Memory B cell (primary cell): ENCODE measurements around the gene DSC2.
"Not testable (repeated sequence)": the region's sequence is repeated elsewhere in the genome, so short reads cannot be mapped to it uniquely, and the experiment has no call there.

ENCODE experiments used
- ATAC-seq: fragments of 150-1000 bp; cut with Tn5 transposase; 2 replicates; pipeline ENCODE4 v1.10.0; 2021; ENCODE audit warnings: low read depth, mild to moderate bottlenecking, moderate library complexity
- DNase-seq, 2 donors: peaks; one replicate each; pipeline ENCODE4 v3.0.0; 2022; ENCODE audit warnings: low spot score in 2 of 2
- H3K27ac Mint-ChIP-seq: one replicate; pipeline ENCODE4 v1.8.0; 2022; ENCODE audit warnings: mild to moderate bottlenecking, moderate library complexity, mixed read lengths
- H3K27me3 Mint-ChIP-seq: one replicate; pipeline ENCODE4 v1.8.0; 2022; ENCODE audit warnings: mixed read lengths
- H3K36me3 Mint-ChIP-seq: one replicate; pipeline ENCODE4 v1.8.0; 2022; ENCODE audit warnings: mild to moderate bottlenecking, mixed read lengths
- H3K4me1 Mint-ChIP-seq: one replicate; pipeline ENCODE4 v1.8.0; 2022; ENCODE audit warnings: mixed read lengths
- H3K4me3 Mint-ChIP-seq: one replicate; pipeline ENCODE4 v1.8.0; 2022; ENCODE audit warnings: mild to moderate bottlenecking, moderate library complexity, mixed read lengths
- H3K9me3 Mint-ChIP-seq: one replicate; pipeline ENCODE4 v1.8.0; 2022; ENCODE audit warnings: mixed read lengths

DSC2 gene

GRCh38 chr18:31044926-31045325 is 57.3 kb downstream of the DSC2 start:
- peaks cover 3% of the 10 kb centered on the region for H3K36me3 Mint-ChIP-seq
- peaks cover 2% of the 10 kb centered on the region for H3K9me3 Mint-ChIP-seq
- peaks cover 4% of the 10 kb centered on the region for H3K27me3 Mint-ChIP-seq
- H3K27ac Mint-ChIP-seq = no peak overlapping the region
- H3K4me1 Mint-ChIP-seq = no peaks in the 10 kb centered on the region
- H3K4me3 Mint-ChIP-seq = no peak overlapping the region
- ATAC-seq = no peak
- no peak for DNase-seq

- Mint-ChIP-seq H3K36me3 (peaks cover 3% of the 10 kb centered on the region), H3K4me3 (no peak overlapping the region), H3K27ac (no peak overlapping the region), H3K4me1 (no peaks in the 10 kb centered on the region), H3K27me3 (peaks cover 4% of the 10 kb centered on the region), H3K9me3 (peaks cover 2% of the 10 kb centered on the region)
- DNase-seq = no peak
- no peak for ATAC-seq
Measured at GRCh38 chr18:31043709-31044108, 58.5 kb downstream of the DSC2 start.

GRCh38 chr18:31042406-31043181 is 59.6 kb downstream of the DSC2 start, which contains the start of gene DSC3:
TSS of gene DSC3 (minus strand) at chr18:31042742. CDS start at chr18:31042660, 82 bp downstream.
- H3K4me1 Mint-ChIP-seq = no peaks in the 10 kb centered on the region
- H3K4me3 Mint-ChIP-seq = no peak within 1 kb of the TSS
- H3K27me3 Mint-ChIP-seq = peaks cover 4% of the 10 kb centered on the region
- H3K9me3 Mint-ChIP-seq = peaks cover 2% of the 10 kb centered on the region
- DNase-seq (no peak), ATAC-seq (no peak)
- H3K36me3 Mint-ChIP-seq = peaks cover 3% of the 10 kb centered on the region
- no peak within 1 kb of the TSS for H3K27ac Mint-ChIP-seq

- Mint-ChIP-seq H3K36me3 (peaks cover 3% of the 10 kb centered on the region), H3K4me3 (no peak overlapping the region), H3K4me1 (no peaks in the 10 kb centered on the region), H3K9me3 (peaks cover 2% of the 10 kb centered on the region), H3K27ac (no peak overlapping the region), H3K27me3 (peaks cover 4% of the 10 kb centered on the region)
- ATAC-seq = no peak
- no peak for DNase-seq
Measured at GRCh38 chr18:31042084-31042405, 60.2 kb downstream of the DSC2 start.

- Mint-ChIP-seq H3K36me3 (peaks cover 3% of the 10 kb centered on the region), H3K4me1 (no peaks in the 10 kb centered on the region), H3K4me3 (no peak overlapping the region), H3K27me3 (peaks cover 4% of the 10 kb centered on the region), H3K27ac (no peak overlapping the region), H3K9me3 (peaks cover 2% of the 10 kb centered on the region)
- DNase-seq (no peak), ATAC-seq (no peak)
Measured at GRCh38 chr18:31041271-31042083, 60.7 kb downstream of the DSC2 start.

- H3K4me3 Mint-ChIP-seq = no peak overlapping the region
- DNase-seq (no peak), ATAC-seq (no peak)
- peaks cover 4% of the 10 kb centered on the region for H3K27me3 Mint-ChIP-seq
- no peaks in the 10 kb centered on the region for H3K4me1 Mint-ChIP-seq
- H3K27ac Mint-ChIP-seq = no peak overlapping the region
- peaks cover 2% of the 10 kb centered on the region for H3K9me3 Mint-ChIP-seq
- peaks cover 3% of the 10 kb centered on the region for H3K36me3 Mint-ChIP-seq
Measured at GRCh38 chr18:31040686-31041270, 61.4 kb downstream of the DSC2 start.

- ATAC-seq = no peak
- Mint-ChIP-seq H3K36me3 (peaks cover 3% of the 10 kb centered on the region), H3K4me1 (no peaks in the 10 kb centered on the region), H3K9me3 (peaks cover 2% of the 10 kb centered on the region), H3K27ac (no peak overlapping the region), H3K4me3 (no peak overlapping the region), H3K27me3 (peaks cover 4% of the 10 kb centered on the region)
- no peak for DNase-seq
Measured at GRCh38 chr18:31039426-31039825, 62.8 kb downstream of the DSC2 start.

GRCh38 chr18:31037686-31038085 is 64.5 kb downstream of the DSC2 start:
- H3K27me3 Mint-ChIP-seq, H3K9me3 Mint-ChIP-seq, H3K4me3 Mint-ChIP-seq, ATAC-seq, DNase-seq, H3K36me3 Mint-ChIP-seq, H3K27ac Mint-ChIP-seq, H3K4me1 Mint-ChIP-seq: not testable (repeated sequence)

- H3K4me1 Mint-ChIP-seq = no peaks in the 10 kb centered on the region
- H3K4me3 Mint-ChIP-seq = no peak overlapping the region
- peaks cover 3% of the 10 kb centered on the region for H3K9me3 Mint-ChIP-seq
- H3K27me3 Mint-ChIP-seq = no peaks in the 10 kb centered on the region
- DNase-seq = no peak
- H3K36me3 Mint-ChIP-seq = peaks cover 2% of the 10 kb centered on the region
- H3K27ac Mint-ChIP-seq = no peak overlapping the region
- no peak for ATAC-seq
Measured at GRCh38 chr18:31034541-31034940, 67.7 kb downstream of the DSC2 start.

GRCh38 chr18:31030574-31031278 is 71.5 kb downstream of the DSC2 start:
- H3K27ac Mint-ChIP-seq = no peak overlapping the region
- no peak for ATAC-seq
- H3K9me3 Mint-ChIP-seq = peaks cover 5% of the 10 kb centered on the region
- no peaks in the 10 kb centered on the region for H3K4me1 Mint-ChIP-seq
- peaks cover 2% of the 10 kb centered on the region for H3K36me3 Mint-ChIP-seq
- no peaks in the 10 kb centered on the region for H3K27me3 Mint-ChIP-seq
- DNase-seq = no peak
- H3K4me3 Mint-ChIP-seq = no peak overlapping the region

GRCh38 chr18:31015715-31016434 is 86.3 kb downstream of the DSC2 start:
- ATAC-seq (no peak), DNase-seq (no peak)
- Mint-ChIP-seq H3K4me1 (no peaks in the 10 kb centered on the region), H3K27ac (no peak overlapping the region), H3K36me3 (no peaks in the 10 kb centered on the region), H3K27me3 (no peaks in the 10 kb centered on the region), H3K9me3 (peaks cover 1% of the 10 kb centered on the region), H3K4me3 (no peak overlapping the region)

- DNase-seq, H3K27ac Mint-ChIP-seq, H3K36me3 Mint-ChIP-seq, H3K4me1 Mint-ChIP-seq, ATAC-seq, H3K4me3 Mint-ChIP-seq, H3K27me3 Mint-ChIP-seq, H3K9me3 Mint-ChIP-seq: not testable (repeated sequence)
Measured at GRCh38 chr18:31011455-31011854, 90.8 kb downstream of the DSC2 start.

GRCh38 chr18:31010601-31011000 is 91.6 kb downstream of the DSC2 start:
- Mint-ChIP-seq H3K36me3 (no peaks in the 10 kb centered on the region), H3K4me1 (no peaks in the 10 kb centered on the region), H3K4me3 (no peak overlapping the region), H3K27me3 (no peaks in the 10 kb centered on the region), H3K27ac (no peak overlapping the region), H3K9me3 (peaks cover 1% of the 10 kb centered on the region)
- DNase-seq (no peak), ATAC-seq (no peak)
